ENCODE data around the gene DUSP7.
A peak's percentile ranks its signal among the peaks of the same experiment; 100 is the strongest.

Gene DUSP7, protein sequence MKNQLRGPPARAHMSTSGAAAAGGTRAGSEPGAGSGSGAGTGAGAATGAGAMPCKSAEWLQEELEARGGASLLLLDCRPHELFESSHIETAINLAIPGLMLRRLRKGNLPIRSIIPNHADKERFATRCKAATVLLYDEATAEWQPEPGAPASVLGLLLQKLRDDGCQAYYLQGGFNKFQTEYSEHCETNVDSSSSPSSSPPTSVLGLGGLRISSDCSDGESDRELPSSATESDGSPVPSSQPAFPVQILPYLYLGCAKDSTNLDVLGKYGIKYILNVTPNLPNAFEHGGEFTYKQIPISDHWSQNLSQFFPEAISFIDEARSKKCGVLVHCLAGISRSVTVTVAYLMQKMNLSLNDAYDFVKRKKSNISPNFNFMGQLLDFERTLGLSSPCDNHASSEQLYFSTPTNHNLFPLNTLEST

DNA sequence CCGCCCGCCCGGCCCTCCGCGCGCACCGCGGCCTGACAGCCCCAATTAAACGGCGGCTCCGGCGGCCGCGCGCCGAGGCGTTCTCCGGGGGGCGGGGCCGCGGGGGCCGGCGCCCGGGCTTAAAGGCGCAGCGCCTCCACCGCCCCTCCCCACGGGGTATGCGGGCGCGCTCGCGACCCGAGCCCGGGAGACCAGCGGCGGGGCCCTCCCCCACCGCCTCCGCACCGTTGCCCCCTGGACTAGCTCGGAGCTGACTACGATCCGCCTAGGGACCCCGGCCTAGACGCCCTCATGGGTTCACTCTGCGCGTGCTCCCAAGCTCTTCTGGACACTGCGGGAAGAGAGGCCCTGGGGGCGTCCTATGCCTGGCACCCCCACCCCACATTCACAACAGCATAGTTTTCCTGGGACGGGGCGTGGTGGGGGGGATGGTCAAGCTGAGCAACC lies at the start of gene DUSP7:
Gene DUSP7 (minus strand): TSS at position 51 of the 447 bp plus-strand sequence. CDS start 205 bp downstream, outside the sequence.
- DNase-seq (ENCODE audit: low read depth, low spot score) = peak; percentile 39

- DNase-seq (ENCODE audit: low read depth, low spot score) = no peak
Measured at GRCh38 chr3:52104684-52105640, 48.6 kb upstream of the DUSP7 start.

DNA sequence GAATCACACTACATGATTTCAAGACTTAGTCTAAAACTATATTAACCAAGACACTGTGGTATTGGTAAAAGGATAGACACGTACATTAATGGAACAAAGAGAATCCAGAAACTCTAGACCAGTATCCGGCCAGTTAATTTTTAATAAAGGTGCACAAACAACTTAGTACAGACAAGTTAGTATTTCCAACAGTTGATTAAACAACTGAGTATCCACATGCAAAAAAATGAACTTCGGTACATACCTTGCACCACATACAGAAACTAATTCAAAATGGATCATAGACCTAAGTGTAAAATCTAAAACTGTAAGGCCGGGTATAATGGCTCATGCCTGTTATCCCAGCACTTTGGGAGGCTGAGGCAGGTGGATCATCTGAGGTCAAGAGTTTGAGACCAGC lies 46.6 kb upstream of the DUSP7 start:
- DNase-seq (ENCODE audit: low read depth, low spot score) = no peak

DNA sequence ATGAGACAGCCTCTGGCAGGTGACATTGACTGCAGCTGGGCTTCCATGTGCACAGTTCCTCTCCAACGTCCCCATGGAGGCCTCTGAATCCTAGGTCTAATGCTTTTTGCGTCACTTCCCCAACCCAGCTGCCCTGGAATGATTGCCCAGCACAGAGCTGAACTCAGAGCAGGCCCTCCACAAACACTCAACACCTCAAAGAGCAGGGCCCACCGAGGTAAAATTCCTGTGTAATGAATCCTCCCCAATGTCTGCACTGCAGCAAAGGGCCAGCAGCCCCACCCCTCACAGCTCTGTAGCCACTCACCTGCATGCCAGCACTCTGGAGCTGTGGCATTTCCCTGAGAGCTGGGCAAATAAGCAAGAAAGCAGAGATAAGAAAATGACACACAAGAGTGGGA lies 42.6 kb upstream of the DUSP7 start:
- DNase-seq (ENCODE audit: low read depth, low spot score) = no peak

- no peak for DNase-seq (ENCODE audit: low read depth, low spot score)
Measured at GRCh38 chr3:52097851-52098507, 41.6 kb upstream of the DUSP7 start.

DNA sequence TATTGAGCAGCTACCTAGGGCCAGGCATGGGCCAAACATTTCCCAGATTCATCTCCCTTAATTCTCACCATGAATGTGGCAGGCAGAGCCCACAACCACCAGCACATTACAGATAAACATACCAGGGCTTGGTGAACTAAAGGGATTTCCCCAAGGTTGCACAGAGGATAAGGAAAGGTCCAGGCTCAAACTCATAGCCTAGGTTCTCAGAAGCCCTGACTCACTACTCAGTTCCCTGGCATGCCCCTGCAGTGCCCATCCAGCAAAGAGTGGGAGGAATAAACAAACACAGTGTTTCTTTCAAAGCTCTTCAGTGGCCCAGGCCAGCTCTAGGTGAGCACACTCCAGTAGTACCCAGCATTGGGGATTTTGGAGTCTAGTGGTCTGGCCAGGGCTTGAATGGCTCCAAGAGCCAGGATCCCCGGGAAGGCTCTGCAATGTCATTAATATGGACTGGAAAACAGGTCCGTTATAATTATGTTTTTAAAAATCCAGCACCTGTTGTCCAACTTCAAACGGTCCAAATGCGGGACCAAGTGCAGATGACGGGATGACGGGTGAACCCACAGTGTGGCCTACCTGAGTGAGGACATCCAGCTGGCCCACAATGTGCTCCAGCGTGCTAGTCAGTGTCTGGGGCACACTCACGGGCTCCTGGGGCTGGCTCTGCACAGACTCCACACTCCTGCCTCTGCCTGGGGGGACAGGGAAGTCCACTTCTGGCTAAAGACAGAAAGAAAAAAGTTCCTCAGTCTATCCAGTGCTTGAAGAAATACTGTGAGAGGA lies 39.8 kb upstream of the DUSP7 start:
- DNase-seq (ENCODE audit: low read depth, low spot score) = no peak

DNA sequence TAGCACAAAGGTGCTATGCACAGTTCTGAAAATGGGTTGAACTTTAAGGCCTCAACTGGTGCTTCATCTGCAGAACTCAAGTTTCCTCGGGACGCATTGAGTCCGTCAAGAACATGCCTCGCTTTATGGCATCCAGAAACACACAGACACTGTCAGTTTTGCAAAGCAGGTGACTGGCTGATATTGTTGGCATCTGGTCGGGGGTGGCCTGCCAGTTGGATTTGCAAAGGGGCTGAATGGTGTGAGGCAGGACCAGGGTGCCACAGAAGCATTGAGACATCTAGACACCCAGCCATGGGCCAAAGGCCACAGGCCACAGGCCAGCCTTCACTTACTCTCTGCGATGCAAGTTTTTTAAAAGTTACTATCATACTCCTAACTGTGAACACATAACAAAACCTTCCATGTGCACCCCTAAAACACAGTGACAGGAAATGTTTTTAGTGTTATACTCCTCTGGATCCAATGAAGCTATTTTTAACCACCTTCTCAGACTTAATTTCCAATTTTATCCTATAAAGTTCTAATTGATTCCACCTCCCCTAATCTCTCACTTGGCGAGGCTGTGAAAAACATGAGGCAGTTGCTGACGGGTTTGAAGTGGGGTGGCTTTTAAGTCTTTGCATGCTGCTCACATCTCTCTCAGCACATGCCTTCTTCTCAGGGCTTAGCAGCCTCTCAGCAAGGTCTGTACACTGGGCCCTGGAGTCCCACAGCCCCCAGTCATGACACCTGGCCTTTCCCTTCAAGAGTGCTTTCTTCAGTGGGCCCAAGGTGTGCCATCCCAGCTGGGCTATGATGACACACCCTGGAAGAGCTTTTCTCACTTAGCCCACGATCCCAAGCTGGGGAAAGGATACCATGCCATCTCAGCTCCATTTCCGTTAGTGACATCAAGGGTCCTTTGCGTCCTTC lies 38.5 kb upstream of the DUSP7 start:
- no peak for DNase-seq (ENCODE audit: low read depth, low spot score)

DNA sequence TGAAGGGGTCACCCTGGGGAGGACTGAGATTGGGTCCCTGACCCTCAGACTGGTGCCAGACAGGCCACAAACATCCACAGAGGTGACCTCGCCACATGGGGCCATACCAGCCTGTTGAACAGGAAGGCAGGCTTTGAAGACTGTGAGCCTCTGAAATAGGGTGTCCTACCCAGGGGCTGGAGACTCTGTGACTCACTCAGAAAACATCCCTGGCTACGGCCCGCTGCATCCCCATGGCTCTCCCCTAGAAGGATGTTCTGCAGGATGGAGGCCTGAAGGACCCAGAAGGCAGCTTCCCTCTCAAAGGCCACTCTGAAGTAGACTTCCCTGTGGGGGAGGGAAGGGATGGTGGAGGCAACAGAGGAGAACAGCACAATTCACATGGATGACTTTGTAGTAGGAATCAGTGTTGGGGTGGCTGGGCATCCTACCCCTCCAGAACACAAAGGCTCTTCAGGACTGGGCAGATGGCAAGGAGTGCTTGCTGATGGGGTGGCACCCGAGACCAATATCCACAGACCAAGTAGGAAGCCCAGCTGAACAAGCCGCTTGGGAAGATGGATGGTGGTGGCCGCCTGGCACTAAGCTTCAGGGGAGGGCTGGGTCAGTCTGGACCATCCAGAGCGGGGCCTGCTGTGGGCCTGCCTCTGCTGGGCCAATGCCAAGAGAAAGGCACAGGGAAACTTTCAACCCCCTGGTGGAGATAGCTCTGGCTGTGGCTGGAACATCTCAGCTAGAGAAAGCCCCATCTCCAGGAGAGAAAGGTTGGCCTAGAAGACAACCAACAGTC lies 37.6 kb upstream of the DUSP7 start:
- no peak for DNase-seq (ENCODE audit: low read depth, low spot score)

DNA sequence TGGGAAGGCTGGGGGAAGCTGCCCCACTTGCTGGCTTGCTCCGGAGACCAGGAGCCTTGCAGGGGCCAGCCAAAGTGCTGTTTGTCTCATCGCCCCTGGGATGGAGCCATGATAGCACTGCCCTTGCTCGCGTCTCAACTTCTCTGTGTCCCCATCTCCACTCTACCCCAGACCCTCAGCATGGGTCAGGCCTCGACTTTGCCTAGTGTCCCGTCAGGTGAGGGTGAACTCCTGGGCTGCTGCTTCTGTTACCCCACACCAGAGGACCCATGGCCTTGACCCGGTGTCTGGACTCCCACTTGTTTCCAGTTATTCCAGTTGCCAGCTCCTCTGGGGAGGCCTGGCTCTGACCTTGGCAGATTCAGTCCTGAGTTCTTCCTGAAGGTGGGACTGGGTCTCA lies 36.5 kb upstream of the DUSP7 start:
- DNase-seq (ENCODE audit: low read depth, low spot score) = no peak

GRCh38 chr3:52092271-52092660 lies 35.9 kb upstream of the DUSP7 start:
- DNase-seq (ENCODE audit: low read depth, low spot score) = no peak

DNA sequence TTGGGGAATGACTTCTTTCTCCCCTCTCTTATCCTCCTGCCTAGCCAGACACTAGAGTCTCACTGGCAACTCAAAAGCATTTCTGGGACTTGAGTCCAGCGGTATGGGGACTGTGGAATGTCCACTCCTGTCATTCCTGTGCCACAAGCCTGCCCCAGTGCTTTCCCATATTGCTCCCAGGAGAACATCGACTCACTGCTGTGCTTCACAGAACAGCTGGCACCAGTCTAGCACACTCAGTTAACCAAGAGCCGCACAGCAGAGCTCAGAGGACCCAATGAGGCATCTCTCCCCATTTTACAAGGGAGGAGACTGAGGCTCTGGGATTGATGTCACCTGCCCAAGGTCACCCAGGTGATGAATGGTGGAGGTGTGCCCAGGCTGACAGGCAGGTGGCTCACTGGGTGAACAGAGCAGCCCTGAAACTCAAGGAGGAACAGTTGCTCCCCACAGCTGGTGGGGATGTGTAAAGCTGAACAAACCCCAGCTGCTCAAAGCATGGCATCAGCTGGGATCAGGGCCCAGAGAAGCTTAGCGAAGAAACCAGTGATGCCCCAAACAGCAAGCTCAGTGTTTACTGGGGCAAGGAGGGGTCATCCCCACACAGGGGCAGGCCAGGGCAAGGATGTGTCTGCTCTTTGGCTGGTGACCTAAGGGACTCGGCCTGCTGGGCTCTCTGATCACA lies 35.4 kb upstream of the DUSP7 start:
- DNase-seq (ENCODE audit: low read depth, low spot score) = no peak

DNA sequence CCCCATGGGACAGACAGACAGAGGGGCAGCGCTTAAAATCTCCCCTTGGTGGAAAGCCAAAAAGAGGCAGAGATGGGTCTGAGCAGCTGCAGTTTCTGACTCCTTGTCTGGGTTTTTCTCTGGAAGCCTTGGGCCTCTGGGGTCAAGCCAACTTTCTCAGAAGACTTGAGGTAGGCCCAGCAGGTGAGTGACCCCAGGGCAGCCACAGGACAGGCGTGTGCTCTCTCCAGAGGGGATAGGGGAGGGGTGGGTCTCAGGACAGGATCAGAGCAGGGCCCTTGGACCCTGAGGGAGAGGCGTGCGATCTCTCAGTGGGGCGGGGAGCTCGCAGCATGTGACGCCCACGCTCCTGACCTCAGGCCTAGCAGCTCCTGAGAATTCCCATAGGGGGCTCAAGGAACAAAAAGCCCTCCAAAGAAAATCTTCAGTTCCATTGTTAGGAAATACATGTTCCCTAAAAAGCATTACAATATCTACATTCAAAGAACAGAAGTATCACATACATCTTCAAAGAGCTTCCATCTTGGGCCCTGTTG lies 34.6 kb upstream of the DUSP7 start:
- no peak for DNase-seq (ENCODE audit: low read depth, low spot score)

GRCh38 chr3:52090131-52090932 lies 34.0 kb upstream of the DUSP7 start:
- no peak for DNase-seq (ENCODE audit: low read depth, low spot score)

- DNase-seq (ENCODE audit: low read depth, low spot score) = no peak
Measured at GRCh38 chr3:52089691-52090090, 33.3 kb upstream of the DUSP7 start.

GRCh38 chr3:52088445-52089367 lies 32.3 kb upstream of the DUSP7 start:
- DNase-seq (ENCODE audit: low read depth, low spot score) = no peak

DNA sequence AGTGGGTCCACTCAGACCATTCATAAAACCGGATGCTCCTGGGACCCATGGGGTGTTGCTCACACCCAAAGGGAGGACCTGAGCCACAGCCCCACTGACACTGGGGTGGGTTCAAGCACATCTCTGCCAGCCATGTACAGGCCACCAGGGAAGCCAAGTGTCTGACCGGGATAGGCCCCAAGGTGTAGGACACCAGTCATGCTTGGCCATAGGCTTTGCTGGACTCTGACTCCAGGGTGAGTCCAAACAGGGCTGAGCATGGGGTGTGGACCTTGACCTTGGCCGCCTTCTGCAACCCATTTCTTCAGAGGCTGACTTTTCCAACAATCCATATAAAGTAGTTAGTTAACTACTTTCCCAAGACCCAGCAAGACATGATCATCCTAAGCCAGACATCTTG lies 31.4 kb upstream of the DUSP7 start:
- DNase-seq (ENCODE audit: low read depth, low spot score) = no peak
